Measurements from ENCODE around the gene HPCAL1.

DNA sequence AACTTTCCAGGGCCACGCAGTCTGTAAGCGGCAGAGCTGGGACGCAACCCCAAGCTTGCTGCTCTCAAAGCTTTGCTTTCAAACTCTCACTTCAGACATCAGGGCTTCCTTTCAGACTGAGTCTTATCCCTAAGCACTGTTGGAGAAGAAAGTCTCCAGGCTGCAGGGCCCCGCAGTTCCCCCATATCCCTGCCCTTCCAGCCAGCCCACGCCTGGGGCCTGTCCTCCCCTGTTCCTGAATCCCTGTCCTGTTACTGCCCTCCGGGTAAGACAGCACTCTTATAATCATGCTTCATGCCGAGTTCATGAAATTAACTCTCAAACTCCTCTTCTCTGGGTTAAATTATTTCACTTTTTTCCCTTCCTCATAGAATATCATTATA is 37.9 kb downstream of the HPCAL1 start:
- TF ChIP-seq, protein P1, sequence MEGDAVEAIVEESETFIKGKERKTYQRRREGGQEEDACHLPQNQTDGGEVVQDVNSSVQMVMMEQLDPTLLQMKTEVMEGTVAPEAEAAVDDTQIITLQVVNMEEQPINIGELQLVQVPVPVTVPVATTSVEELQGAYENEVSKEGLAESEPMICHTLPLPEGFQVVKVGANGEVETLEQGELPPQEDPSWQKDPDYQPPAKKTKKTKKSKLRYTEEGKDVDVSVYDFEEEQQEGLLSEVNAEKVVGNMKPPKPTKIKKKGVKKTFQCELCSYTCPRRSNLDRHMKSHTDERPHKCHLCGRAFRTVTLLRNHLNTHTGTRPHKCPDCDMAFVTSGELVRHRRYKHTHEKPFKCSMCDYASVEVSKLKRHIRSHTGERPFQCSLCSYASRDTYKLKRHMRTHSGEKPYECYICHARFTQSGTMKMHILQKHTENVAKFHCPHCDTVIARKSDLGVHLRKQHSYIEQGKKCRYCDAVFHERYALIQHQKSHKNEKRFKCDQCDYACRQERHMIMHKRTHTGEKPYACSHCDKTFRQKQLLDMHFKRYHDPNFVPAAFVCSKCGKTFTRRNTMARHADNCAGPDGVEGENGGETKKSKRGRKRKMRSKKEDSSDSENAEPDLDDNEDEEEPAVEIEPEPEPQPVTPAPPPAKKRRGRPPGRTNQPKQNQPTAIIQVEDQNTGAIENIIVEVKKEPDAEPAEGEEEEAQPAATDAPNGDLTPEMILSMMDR (conservative IDR thresholded peaks at IDR 0.05; ENCODE audit: low read depth in 2 of 2), result no peak
- TF ChIP-seq EZH2 (IDR thresholded peaks at IDR 0.05; ENCODE audit: low read depth, unreplicated experiment) (no peak), STAT1 (IDR thresholded peaks at IDR 0.05; ENCODE audit: unreplicated experiment) (no peak), EZH2phosphoT487 (IDR thresholded peaks at IDR 0.05; ENCODE audit: unreplicated experiment) (no peak), POLR2AphosphoS5 (IDR thresholded peaks at IDR 0.05; ENCODE audit: low read depth) (no peak), ZNF114 (CRISPR knock-in tag; IDR thresholded peaks at IDR 0.05) (no peak), CREB1 (CRISPR knock-in tag; IDR thresholded peaks at IDR 0.05; ENCODE audit: low read depth) (no peak), JUNB (IDR thresholded peaks at IDR 0.05; ENCODE audit: unreplicated experiment) (no peak)
- TF ChIP-seq, protein P2, sequence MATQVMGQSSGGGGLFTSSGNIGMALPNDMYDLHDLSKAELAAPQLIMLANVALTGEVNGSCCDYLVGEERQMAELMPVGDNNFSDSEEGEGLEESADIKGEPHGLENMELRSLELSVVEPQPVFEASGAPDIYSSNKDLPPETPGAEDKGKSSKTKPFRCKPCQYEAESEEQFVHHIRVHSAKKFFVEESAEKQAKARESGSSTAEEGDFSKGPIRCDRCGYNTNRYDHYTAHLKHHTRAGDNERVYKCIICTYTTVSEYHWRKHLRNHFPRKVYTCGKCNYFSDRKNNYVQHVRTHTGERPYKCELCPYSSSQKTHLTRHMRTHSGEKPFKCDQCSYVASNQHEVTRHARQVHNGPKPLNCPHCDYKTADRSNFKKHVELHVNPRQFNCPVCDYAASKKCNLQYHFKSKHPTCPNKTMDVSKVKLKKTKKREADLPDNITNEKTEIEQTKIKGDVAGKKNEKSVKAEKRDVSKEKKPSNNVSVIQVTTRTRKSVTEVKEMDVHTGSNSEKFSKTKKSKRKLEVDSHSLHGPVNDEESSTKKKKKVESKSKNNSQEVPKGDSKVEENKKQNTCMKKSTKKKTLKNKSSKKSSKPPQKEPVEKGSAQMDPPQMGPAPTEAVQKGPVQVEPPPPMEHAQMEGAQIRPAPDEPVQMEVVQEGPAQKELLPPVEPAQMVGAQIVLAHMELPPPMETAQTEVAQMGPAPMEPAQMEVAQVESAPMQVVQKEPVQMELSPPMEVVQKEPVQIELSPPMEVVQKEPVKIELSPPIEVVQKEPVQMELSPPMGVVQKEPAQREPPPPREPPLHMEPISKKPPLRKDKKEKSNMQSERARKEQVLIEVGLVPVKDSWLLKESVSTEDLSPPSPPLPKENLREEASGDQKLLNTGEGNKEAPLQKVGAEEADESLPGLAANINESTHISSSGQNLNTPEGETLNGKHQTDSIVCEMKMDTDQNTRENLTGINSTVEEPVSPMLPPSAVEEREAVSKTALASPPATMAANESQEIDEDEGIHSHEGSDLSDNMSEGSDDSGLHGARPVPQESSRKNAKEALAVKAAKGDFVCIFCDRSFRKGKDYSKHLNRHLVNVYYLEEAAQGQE (IDR thresholded peaks at IDR 0.05; ENCODE audit: unreplicated experiment), result no peak
- TF ChIP-seq, protein P3, sequence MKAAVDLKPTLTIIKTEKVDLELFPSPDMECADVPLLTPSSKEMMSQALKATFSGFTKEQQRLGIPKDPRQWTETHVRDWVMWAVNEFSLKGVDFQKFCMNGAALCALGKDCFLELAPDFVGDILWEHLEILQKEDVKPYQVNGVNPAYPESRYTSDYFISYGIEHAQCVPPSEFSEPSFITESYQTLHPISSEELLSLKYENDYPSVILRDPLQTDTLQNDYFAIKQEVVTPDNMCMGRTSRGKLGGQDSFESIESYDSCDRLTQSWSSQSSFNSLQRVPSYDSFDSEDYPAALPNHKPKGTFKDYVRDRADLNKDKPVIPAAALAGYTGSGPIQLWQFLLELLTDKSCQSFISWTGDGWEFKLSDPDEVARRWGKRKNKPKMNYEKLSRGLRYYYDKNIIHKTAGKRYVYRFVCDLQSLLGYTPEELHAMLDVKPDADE (IDR thresholded peaks at IDR 0.05), result no peak

Measured in GM23338 (cell line).